Cardiac muscle cell (in vitro differentiated cells and primary cell): ENCODE results near the gene CTTNBP2. TPM values are rescaled to one million over a fixed set of nuclear protein-coding genes. Genes with fewer than 3 reads are reported as not detected.

Source experiments
- DNase-seq, 2 donors: peaks; one replicate each; pipeline versions ENCODE4 v3.0.0 to v3.0.0-alpha.2; 2010 to 2017; ENCODE audit warnings: low read depth in 1 of 2, low spot score in 1 of 2
- H3K27ac ChIP-seq: fragments of 200-600 bp; sonication (generic); 2 replicates; pipeline ENCODE4 v1.5.1; 2016
- H3K27me3 ChIP-seq: fragments of 200-600 bp; sonication (generic); 2 replicates; pipeline ENCODE4 v1.6.0; 2016; ENCODE audit warnings: control low read depth
- H3K36me3 ChIP-seq: fragments of 200-600 bp; sonication (generic); 2 replicates; pipeline ENCODE4 v1.5.1; 2016; ENCODE audit warnings: control low read depth
- H3K4me1 ChIP-seq: fragments of 200-600 bp; sonication (generic); 2 replicates; pipeline ENCODE4 v1.8.1; 2017; ENCODE audit warnings: low read depth, mild to moderate bottlenecking, mixed run types
- H3K4me3 ChIP-seq: fragments of 200-600 bp; sonication (generic); 2 replicates; pipeline ENCODE4 v1.5.1; 2016; ENCODE audit warnings: mild to moderate bottlenecking
- H3K9me3 ChIP-seq: fragments of 200-600 bp; sonication (generic); 2 replicates; pipeline ENCODE4 v1.5.1; 2017; ENCODE audit warnings: low read depth, mild to moderate bottlenecking, control low read depth
- polyA plus RNA-seq: library from polyadenylated mRNA; unstranded; fragments of >200 nt; fragmentation: Nextera tagmentation; extraction: Ambion mirVana; gene quantifications from 2 replicates; pipeline ENCODE4 v1.2.1, GENCODE V29; 2016
- total RNA-seq: library from RNA; depleted of rRNA; stranded (reverse); fragments of >200 nt; gene quantifications from 2 replicates; pipeline ENCODE4 v1.2.3, GENCODE V29; 2016
- TF ChIP-seq, protein P1 (sequence below): IDR thresholded peaks from 2 replicates; pipeline ENCODE4 v1.5.1; 2012; ENCODE audit warnings: low read depth, mild to moderate bottlenecking, low read length

The CTTNBP2 gene
- total and polyA plus RNA-seq, 2 experiments from 2014 or later, result 30.0 to 51.2 TPM

DNA sequence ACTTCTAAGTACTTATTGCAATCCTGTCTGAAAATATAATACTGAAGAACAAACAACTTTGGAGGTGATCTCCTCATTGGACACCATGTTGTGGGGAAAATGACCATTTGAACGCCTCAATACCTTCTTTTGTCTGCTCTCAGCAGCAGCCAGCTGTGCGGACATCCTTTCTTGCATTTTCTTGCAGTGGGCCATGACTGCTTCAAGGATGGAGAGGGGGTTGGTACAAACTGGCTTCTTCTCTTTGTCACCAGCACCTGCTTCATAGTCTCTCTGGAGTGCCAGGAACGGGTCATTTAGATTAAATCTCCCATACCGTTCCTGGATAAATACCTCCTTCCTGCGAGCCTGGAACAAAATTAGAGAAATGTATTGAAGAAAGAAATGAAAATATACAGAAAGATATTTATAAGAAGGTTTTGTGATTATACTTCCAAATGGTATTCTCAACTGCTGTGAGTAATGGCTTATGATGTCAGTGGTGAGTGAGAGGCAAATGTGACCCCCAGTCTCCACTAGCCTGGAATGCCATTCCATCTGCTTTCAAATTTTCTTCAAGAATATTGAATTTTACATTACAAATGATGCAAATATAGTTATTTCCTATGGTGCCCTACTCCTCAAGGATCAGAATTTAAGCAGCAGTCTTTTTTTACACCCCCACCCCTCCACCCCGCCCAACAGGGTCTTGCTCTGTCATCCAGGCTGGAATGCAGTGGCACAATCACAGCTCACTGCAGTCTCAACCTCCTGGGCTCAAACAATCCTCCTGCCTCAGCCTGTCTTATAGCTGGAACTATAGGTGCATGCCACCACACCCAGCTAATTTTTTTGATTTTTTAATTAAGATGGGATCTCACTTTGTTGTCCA lies 62.4 kb downstream of the CTTNBP2 start:
- H3K36me3 ChIP-seq, result no peaks in the 10 kb centered on the region
- peaks cover 55% of the 10 kb centered on the region for H3K4me1 ChIP-seq
- no peak overlapping the region for H3K4me3 ChIP-seq
- peak in 1 of 2 donors; percentile 40 for DNase-seq
- no peaks in the 10 kb centered on the region for H3K9me3 ChIP-seq
- no peaks in the 10 kb centered on the region for H3K27me3 ChIP-seq
- TF ChIP-seq, protein P1, sequence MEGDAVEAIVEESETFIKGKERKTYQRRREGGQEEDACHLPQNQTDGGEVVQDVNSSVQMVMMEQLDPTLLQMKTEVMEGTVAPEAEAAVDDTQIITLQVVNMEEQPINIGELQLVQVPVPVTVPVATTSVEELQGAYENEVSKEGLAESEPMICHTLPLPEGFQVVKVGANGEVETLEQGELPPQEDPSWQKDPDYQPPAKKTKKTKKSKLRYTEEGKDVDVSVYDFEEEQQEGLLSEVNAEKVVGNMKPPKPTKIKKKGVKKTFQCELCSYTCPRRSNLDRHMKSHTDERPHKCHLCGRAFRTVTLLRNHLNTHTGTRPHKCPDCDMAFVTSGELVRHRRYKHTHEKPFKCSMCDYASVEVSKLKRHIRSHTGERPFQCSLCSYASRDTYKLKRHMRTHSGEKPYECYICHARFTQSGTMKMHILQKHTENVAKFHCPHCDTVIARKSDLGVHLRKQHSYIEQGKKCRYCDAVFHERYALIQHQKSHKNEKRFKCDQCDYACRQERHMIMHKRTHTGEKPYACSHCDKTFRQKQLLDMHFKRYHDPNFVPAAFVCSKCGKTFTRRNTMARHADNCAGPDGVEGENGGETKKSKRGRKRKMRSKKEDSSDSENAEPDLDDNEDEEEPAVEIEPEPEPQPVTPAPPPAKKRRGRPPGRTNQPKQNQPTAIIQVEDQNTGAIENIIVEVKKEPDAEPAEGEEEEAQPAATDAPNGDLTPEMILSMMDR, result no peak
- H3K27ac ChIP-seq, result peak overlapping the region; percentile 89

DNA sequence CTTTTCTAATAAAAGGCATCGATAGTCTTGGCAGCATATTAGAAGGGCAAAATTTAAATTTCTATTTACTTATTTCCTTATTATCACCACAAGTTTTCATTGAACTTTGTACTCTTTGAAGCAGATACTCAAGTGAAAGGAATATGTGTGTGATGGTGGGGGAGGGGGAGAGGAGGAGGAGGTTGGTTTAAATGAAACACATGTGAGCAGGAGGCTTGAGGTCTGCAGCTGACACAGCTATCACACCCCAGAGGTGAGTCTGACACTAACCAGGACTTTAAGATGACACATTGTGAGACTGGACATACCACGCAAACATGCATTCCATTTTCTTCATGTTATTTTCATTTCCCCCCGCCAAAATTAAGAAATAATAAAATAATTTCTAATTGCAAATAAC lies 63.3 kb downstream of the CTTNBP2 start:
- H3K36me3 ChIP-seq, result no peaks in the 10 kb centered on the region
- H3K4me1 ChIP-seq, result peaks cover 50% of the 10 kb centered on the region
- H3K9me3 ChIP-seq, result no peaks in the 10 kb centered on the region
- H3K27me3 ChIP-seq, result no peaks in the 10 kb centered on the region
- peak in 1 of 2 donors; percentile 93 for DNase-seq
- peak overlapping the region; percentile 89 for H3K27ac ChIP-seq
- TF ChIP-seq, protein P1, result no peak
- no peak overlapping the region for H3K4me3 ChIP-seq

DNA sequence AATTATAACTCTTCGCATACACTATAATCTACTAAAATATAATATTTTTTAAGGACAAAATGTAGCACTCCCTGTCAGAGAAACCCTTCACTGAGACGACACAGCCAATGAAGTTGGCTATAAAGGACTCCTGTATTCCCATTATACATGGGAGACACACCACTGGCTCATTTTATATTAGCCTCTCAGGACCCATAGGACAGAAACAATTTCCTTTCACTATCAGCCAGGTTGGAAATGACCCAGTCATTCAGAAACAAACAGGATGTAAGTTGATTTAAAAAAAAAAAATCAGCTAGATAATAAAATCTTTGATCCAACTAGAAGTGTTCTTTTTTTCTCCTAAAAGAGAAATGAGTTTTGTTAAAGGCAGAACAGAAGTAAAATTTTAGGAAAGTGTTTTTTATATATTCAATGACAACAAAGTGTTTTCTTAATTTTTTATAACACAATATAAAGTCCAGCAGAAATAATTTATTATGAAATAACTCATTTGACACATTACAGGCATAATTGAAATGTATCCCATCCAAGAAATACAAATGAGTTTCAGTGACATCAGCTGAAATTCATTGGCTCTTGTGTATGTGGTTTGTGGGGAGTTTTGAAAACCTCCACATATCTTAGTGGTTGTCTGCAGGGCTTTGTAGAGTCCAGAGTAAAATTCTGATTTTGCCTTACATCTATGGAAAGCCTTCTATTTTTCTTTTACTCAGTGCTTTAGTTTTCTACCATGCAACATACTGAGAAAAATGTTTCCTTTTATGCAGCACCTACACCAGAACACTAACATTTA lies 64.1 kb downstream of the CTTNBP2 start:
- Histone ChIP-seq H3K36me3 (no peaks in the 10 kb centered on the region), H3K27me3 (no peaks in the 10 kb centered on the region), H3K4me3 (no peak overlapping the region), H3K4me1 (peaks cover 50% of the 10 kb centered on the region), H3K9me3 (no peaks in the 10 kb centered on the region), H3K27ac (peak overlapping the region; percentile 89)
- TF ChIP-seq, protein P1, result no peak
- DNase-seq, result no peak

DNA sequence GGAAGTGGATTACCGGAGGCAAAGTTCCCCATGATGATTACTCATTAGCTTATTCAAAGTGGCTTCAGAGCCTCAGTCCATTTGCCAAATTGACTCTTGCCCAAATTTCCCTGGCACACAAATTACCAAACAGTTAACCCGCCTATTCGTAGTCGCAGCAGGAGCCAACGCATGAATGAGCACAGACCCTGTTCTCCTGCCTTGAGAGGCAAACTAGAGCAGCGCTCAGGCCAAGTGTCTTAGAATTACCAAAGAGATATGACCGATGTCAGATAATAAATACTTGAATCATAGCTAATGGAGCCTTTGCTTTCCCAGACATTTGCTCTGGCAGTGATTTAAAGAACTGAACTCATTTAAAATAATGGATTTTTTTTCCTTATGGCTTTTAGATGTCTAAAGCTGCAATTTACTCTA lies 64.9 kb downstream of the CTTNBP2 start:
- Histone ChIP-seq H3K27ac (peak overlapping the region; percentile 89), H3K4me1 (peaks cover 50% of the 10 kb centered on the region), H3K27me3 (no peaks in the 10 kb centered on the region), H3K4me3 (no peak overlapping the region), H3K36me3 (no peaks in the 10 kb centered on the region), H3K9me3 (no peaks in the 10 kb centered on the region)
- TF ChIP-seq, protein P1, result no peak
- DNase-seq, result peak in 1 of 2 donors; percentile 37

DNA sequence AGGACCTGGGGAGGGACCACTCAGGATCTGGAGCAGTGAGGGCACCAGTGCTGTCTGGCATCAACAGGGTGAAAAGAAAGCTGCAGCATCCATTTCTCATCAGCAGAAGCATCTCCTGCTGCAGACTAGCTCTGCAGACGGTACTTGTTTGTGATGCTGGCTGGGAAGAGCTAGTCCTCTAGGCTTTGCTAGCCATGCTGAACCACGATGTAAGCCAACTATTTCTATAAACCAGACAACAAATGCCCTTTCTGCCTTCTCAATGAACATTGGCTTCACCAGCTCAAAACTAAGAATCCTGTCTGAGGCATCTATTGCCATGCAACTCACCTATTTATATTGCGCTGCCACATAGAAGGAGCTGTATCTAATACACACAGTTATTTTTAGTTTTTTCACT lies 65.6 kb downstream of the CTTNBP2 start:
- peak overlapping the region; percentile 89 for H3K27ac ChIP-seq
- H3K27me3 ChIP-seq, result no peaks in the 10 kb centered on the region
- no peaks in the 10 kb centered on the region for H3K36me3 ChIP-seq
- DNase-seq, result no peak
- H3K4me1 ChIP-seq, result peaks cover 50% of the 10 kb centered on the region
- TF ChIP-seq, protein P1, result no peak
- no peak overlapping the region for H3K4me3 ChIP-seq
- no peaks in the 10 kb centered on the region for H3K9me3 ChIP-seq
